Measurements from ENCODE around the gene LARP1.
"Not testable (repeated sequence)": the region's sequence is repeated elsewhere in the genome, so short reads cannot be mapped to it uniquely, and the experiment has no call there.

Gene LARP1

GRCh38 chr5:154737667-154738320, 17.4 kb upstream of the LARP1 start:
- no peak overlapping the region for H3K4me3 ChIP-seq (ENCODE audit: low read depth, low read length)
- TF ChIP-seq CTCF (IDR thresholded peaks at IDR 0.05; ENCODE audit: low read depth, low read length): no peak

DNA sequence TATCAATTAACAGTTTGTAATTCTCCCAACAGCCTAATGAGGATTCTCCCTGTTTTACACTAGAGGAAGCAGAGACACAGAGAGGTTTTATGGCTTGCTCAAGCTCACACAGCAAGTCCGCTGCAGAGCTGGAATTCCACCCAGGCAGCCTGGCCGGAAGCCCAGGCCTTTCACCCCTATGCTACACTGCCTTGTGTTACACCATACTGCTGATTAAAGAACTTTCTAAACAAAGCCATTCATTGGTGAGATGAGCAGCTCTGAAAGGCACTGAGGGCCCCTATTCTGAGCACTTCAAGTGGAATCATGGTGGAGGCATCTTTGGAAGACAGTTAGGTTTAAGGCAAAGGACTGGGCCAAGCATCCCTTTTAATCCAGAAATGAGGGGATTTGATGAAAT, 14.7 kb upstream of the LARP1 start:
- no peak for TF ChIP-seq CTCF (IDR thresholded peaks at IDR 0.05; ENCODE audit: low read depth, low read length)
- no peak overlapping the region for H3K4me3 ChIP-seq (ENCODE audit: low read depth, low read length)

DNA sequence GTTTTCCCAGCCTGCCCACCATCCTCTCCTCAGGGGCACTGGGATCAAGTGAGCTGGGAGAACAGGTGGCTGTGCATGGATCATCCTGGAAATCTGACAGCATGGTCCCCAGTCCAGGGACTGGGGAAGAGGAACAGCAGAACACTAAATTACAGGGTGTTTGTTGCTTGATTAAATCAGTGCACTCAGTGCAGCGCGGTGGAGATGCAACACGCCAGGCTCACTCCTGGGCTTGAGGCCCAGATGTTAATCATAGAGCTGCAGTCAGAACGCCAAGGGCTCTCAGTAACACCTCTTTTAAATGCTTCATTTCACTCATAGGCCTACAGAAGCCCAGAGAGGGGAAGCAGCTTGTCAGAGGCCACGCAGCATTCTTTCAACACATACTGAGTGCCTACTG, 14.2 kb upstream of the LARP1 start:
- no peak for TF ChIP-seq CTCF (IDR thresholded peaks at IDR 0.05; ENCODE audit: low read depth, low read length)
- H3K4me3 ChIP-seq (ENCODE audit: low read depth, low read length): no peak overlapping the region

DNA sequence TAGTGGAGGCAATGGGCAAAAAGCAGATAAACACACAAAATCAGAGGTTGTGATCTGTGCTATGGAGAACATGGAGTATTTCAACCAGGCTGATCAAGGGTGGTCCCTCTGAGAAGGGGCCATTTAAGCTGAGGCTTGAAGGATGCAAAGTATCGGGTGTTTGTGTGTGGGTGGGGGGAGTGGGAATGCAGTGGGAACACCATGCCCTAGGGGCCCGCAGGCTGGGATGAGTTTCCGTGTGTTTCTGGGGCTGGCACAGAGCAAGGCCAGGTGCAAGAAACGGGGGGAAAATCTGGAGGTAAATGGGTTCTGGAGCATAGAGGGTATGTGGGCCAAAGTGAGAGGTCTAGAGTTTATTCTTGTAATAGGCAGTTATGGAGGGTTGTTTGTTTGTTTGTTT, 13.8 kb upstream of the LARP1 start:
- no peak for TF ChIP-seq CTCF (IDR thresholded peaks at IDR 0.05; ENCODE audit: low read depth, low read length)
- no peak overlapping the region for H3K4me3 ChIP-seq (ENCODE audit: low read depth, low read length)

DNA sequence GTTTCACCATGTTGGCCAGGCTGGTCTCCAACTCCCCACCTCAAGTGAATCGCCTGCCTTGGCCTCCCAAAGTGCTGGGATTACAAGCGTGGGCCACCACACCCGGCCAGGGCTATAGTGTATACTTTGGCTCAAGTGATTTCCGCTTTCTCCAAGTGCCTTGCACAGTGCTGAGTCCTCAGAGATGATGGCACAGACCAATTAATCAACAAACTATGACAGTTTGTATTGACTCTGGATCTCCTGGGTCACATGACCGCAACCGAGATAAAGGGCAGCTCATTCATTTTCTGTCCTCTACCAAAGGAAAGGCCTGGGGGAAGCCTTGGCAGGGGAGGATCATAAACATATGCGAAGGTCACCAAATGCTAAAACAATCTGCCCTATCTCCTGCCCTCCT, 11.4 kb upstream of the LARP1 start:
- H3K4me3 ChIP-seq (ENCODE audit: low read depth, low read length): no peak overlapping the region
- no peak for TF ChIP-seq CTCF (IDR thresholded peaks at IDR 0.05; ENCODE audit: low read depth, low read length)

DNA sequence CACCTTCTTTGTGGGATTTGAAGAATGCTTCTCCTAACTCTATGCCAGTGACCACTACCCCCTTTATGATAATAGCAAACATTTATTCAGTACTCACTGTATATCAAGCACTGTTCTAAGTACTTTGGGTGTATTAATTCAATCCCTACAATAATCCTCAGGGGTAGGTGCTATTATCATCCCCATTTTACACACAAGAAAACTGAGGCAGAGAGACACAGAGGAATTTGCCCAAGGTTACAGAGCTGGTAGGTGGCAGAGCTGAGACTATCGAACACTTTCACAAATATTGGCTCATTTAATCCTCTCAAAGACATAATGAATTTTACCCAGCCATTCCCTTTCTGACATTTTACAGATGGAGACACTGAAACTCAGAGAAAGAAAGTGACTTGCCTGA, 9.8 kb upstream of the LARP1 start:
- H3K4me3 ChIP-seq (ENCODE audit: low read depth, low read length): no peak overlapping the region
- no peak for TF ChIP-seq CTCF (IDR thresholded peaks at IDR 0.05; ENCODE audit: low read depth, low read length)

GRCh38 chr5:154749491-154749890, 5.7 kb upstream of the LARP1 start:
- TF ChIP-seq CTCF (IDR thresholded peaks at IDR 0.05; ENCODE audit: low read depth, low read length): no peak
- no peak overlapping the region for H3K4me3 ChIP-seq (ENCODE audit: low read depth, low read length)

DNA sequence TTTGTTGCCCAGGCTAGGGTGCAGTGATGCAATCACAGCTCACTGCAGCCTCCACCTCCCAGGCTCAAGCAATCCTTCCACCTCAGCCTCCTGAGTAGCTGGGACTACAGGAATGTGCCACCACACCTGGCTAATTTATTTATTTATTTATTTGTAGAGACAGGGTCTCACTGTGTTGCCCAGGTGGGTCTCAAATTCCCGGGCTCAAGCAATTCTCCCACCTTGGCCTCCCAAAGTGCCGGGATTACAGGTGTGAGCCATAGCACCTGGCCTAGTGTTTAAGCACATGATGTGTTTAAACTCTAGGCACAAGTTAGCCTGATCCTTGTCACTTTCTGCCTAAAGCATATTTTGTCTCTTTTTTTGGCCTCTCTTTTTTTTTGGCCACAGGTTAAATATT, 4.5 kb upstream of the LARP1 start:
- H3K4me3 ChIP-seq (ENCODE audit: low read depth, low read length): not testable (repeated sequence)
